IMR-90 (cell line): ENCODE data around the gene HRH3.

Experiments used
- CEBPB ChIP-seq: IDR thresholded peaks from 2 replicates; pipeline ENCODE4 v1.6.1; 2012; ENCODE audit warnings: low read depth, low read length, improper control_type of control experiment
- CHD1 ChIP-seq: IDR thresholded peaks from 2 replicates; pipeline ENCODE4 v1.6.1; 2012; ENCODE audit warnings: low read depth, low read length, improper control_type of control experiment
- CTCF ChIP-seq: conservative IDR thresholded peaks from 2 replicates; pipeline ENCODE4 v1.5.1; 2012; ENCODE audit warnings: mild to moderate bottlenecking, low read depth, low read length, improper control_type of control experiment
- MAFK ChIP-seq: IDR thresholded peaks from 2 replicates; pipeline ENCODE4 v1.6.1; 2012; ENCODE audit warnings: low read depth, low read length, improper control_type of control experiment
- MXI1 ChIP-seq: IDR thresholded peaks from 2 replicates; pipeline ENCODE4 v1.6.1; 2012; ENCODE audit warnings: low read depth, mild to moderate bottlenecking, low read length, moderate library complexity, borderline replicate concordance
- POLR2A ChIP-seq: IDR thresholded peaks from 2 replicates; pipeline ENCODE4 v1.6.1; 2012; ENCODE audit warnings: mild to moderate bottlenecking, low read depth, low read length
- RAD21 ChIP-seq: IDR thresholded peaks from 2 replicates; pipeline ENCODE4 v1.6.1; 2012; ENCODE audit warnings: low read length, improper control_type of control experiment
- RCOR1 ChIP-seq: IDR thresholded peaks from 2 replicates; pipeline ENCODE4 v1.6.1; 2012; ENCODE audit warnings: mild to moderate bottlenecking, low read length, improper control_type of control experiment; ENCODE audit not compliant: insufficient replicate concordance

GRCh38 chr20:62179162-62179504 is 40.9 kb downstream of the HRH3 start:
- TF ChIP-seq POLR2A: no peak
- TF ChIP-seq RCOR1: no peak
- TF ChIP-seq CTCF: no peak
- TF ChIP-seq CHD1: no peak
- TF ChIP-seq MAFK: no peak
- no peak for TF ChIP-seq CEBPB
- no peak for TF ChIP-seq MXI1
- no peak for TF ChIP-seq RAD21
